Spleen (tissue), 7 donors: ENCODE measurements around the gene PDE4A.
A peak's percentile ranks its signal among the peaks of the same experiment; 100 is the strongest.

Experiments used
- CTCF ChIP-seq, 11 experiments: fragments of 200-600 bp in 7 of 11; fragments of 450-650 bp in 4 of 11; sonication (generic) in 4 of 11; IDR thresholded peaks in 8 of 11; conservative IDR thresholded peaks in 3 of 11; 1 replicate in 7 of 11; 2 replicates in 4 of 11; pipeline versions ENCODE4 v1.4.0 to v1.8.0; 2016 to 2021; ENCODE audit warnings: antibody characterized with exemption in 11 of 11, inconsistent platforms in 4 of 11, mild to moderate bottlenecking in 1 of 11
- POLR2A ChIP-seq, 3 donors: fragments of 450-650 bp; IDR thresholded peaks; one replicate each; pipeline ENCODE4 v1.5.1; 2017; ENCODE audit warnings: antibody characterized with exemption in 3 of 3, mild to moderate bottlenecking in 1 of 3
- POLR2AphosphoS5 ChIP-seq, 3 donors: sonication (generic); formaldehyde crosslinking; IDR thresholded peaks; one replicate each; pipeline ENCODE4 v1.5.1; 2017; ENCODE audit warnings: antibody characterized with exemption in 3 of 3
- donor health status: DM: no; HTN: no; CAD: no; lungs with moderate emphysema.
- donor health status: DM: no; HTN: no; CAD: no.
- donor health status: DM: no; HTN: no; CAD: no.

- no peak for TF ChIP-seq CTCF (IDR thresholded peaks at IDR 0.05 in 8 of 11, conservative IDR thresholded peaks at IDR 0.05 in 3 of 11)
- TF ChIP-seq POLR2AphosphoS5 (IDR thresholded peaks at IDR 0.05), result peak in 2 of 3 donors; percentile 61 to 68
- TF ChIP-seq POLR2A (IDR thresholded peaks at IDR 0.05), result no peak
Observed at GRCh38 chr19:10402441-10403038, 17.8 kb upstream of the PDE4A start.
